ENCODE results near the gene B4GALT1.

DNA sequence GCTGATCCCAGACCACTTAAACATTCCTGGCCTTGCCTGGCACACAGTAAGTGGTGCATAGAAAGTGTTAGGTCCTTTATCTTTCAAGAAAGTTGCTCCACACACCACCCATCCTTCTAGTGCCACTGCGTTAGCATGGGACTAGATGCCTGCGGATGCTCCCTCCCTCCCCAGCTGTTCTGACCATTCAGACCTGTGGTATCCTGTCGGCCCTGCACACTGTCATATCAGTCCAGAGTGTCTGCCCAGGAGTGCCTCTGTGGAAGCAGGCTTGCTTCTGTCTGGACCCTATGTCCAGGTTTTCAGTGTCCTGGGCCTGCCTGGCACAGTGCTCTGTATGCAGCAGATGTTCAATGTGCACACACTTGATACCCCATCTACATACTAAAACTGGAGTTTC, 52.4 kb downstream of the B4GALT1 start:
- TF ChIP-seq, protein P1, sequence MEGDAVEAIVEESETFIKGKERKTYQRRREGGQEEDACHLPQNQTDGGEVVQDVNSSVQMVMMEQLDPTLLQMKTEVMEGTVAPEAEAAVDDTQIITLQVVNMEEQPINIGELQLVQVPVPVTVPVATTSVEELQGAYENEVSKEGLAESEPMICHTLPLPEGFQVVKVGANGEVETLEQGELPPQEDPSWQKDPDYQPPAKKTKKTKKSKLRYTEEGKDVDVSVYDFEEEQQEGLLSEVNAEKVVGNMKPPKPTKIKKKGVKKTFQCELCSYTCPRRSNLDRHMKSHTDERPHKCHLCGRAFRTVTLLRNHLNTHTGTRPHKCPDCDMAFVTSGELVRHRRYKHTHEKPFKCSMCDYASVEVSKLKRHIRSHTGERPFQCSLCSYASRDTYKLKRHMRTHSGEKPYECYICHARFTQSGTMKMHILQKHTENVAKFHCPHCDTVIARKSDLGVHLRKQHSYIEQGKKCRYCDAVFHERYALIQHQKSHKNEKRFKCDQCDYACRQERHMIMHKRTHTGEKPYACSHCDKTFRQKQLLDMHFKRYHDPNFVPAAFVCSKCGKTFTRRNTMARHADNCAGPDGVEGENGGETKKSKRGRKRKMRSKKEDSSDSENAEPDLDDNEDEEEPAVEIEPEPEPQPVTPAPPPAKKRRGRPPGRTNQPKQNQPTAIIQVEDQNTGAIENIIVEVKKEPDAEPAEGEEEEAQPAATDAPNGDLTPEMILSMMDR (IDR thresholded peaks at IDR 0.05) = no peak
- TF ChIP-seq POLR2A (IDR thresholded peaks at IDR 0.05) = no peak

Data from uterus (tissue), 2 donors.